MM.1S (cell line): ENCODE data around the gene MAPK8IP2.
"Not testable (repeated sequence)": the region's sequence is repeated elsewhere in the genome, so short reads cannot be mapped to it uniquely, and the experiment has no call there.

Experiments used
- EZH2 ChIP-seq: fragments of 300-600 bp; sonication (generic); optimal IDR thresholded peaks from 2 replicates; pipeline ENCODE3; 2017; ENCODE audit warnings: low read depth, mild to moderate bottlenecking, antibody characterized with exemption, low read length, mixed read lengths
- TF ChIP-seq, protein P1 (sequence below): fragments of 300-600 bp; sonication (generic); IDR thresholded peaks from 2 replicates; pipeline ENCODE4 v1.5.1; 2016; ENCODE audit warnings: antibody characterized with exemption, low read length, mixed read lengths

DNA sequence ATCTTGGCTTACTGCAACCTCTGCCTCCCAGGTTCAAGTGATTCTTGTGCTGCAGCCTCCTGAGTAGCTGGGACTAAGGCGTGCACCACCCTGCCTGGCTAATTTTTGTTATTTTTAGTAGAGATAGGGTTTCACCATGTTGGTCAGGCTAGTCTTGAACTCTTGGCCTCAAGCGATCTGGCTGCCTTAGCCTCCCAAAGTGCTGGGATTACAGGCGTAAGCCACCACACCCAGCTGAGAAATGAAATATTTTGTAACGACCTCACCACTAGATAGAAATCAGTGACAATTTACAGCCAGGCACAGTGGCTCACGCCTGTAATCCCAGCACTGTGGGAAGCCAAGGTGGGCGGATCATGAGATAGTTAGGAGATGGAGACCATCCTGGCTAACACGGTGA, 59.1 kb downstream of the MAPK8IP2 start:
- TF ChIP-seq, protein P1, sequence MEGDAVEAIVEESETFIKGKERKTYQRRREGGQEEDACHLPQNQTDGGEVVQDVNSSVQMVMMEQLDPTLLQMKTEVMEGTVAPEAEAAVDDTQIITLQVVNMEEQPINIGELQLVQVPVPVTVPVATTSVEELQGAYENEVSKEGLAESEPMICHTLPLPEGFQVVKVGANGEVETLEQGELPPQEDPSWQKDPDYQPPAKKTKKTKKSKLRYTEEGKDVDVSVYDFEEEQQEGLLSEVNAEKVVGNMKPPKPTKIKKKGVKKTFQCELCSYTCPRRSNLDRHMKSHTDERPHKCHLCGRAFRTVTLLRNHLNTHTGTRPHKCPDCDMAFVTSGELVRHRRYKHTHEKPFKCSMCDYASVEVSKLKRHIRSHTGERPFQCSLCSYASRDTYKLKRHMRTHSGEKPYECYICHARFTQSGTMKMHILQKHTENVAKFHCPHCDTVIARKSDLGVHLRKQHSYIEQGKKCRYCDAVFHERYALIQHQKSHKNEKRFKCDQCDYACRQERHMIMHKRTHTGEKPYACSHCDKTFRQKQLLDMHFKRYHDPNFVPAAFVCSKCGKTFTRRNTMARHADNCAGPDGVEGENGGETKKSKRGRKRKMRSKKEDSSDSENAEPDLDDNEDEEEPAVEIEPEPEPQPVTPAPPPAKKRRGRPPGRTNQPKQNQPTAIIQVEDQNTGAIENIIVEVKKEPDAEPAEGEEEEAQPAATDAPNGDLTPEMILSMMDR = not testable (repeated sequence)
- not testable (repeated sequence) for TF ChIP-seq EZH2
